Spleen (tissue), 11 donors: ENCODE data around the gene TTLL8. TPM values are rescaled to one million over a fixed set of nuclear protein-coding genes. Genes with fewer than 3 reads are reported as not detected.
A peak's percentile ranks its signal among the peaks of the same experiment; 100 is the strongest.

Experiments
- DNase-seq: peaks from one replicate; pipeline ENCODE4 v3.0.0-alpha.2; 2020
- H3K27ac ChIP-seq, 8 donors: fragments of 200-600 bp; sonication (generic) in 7 of 8; 1 replicate in 4 of 8; 2 replicates in 4 of 8; pipeline versions ENCODE4 v1.5.0 to v1.8.0; 2016 to 2021; ENCODE audit warnings: inconsistent platforms in 4 of 8, mild to moderate bottlenecking in 4 of 8, moderate library complexity in 1 of 8
- H3K27me3 ChIP-seq, 7 donors: fragments of 200-600 bp; sonication (generic) in 6 of 7; replicated peaks in 1 of 7; 1 replicate in 4 of 7; 2 replicates in 3 of 7; pipeline versions ENCODE4 v1.5.0 to v1.8.0; 2016 to 2021; ENCODE audit warnings: inconsistent platforms in 3 of 7, mild to moderate bottlenecking in 1 of 7
- H3K36me3 ChIP-seq, 6 donors: fragments of 200-600 bp; sonication (generic) in 5 of 6; 1 replicate in 4 of 6; 2 replicates in 2 of 6; pipeline versions ENCODE4 v1.5.0 to v1.8.0; 2016 to 2021; ENCODE audit warnings: inconsistent platforms in 2 of 6
- H3K4me1 ChIP-seq, 6 donors: fragments of 200-600 bp; sonication (generic) in 5 of 6; 1 replicate in 3 of 6; 2 replicates in 3 of 6; pipeline versions ENCODE4 v1.5.0 to v1.8.0; 2016 to 2021; ENCODE audit warnings: inconsistent platforms in 3 of 6
- H3K4me3 ChIP-seq, 8 donors: fragments of 200-600 bp; sonication (generic) in 7 of 8; 1 replicate in 4 of 8; 2 replicates in 4 of 8; pipeline versions ENCODE4 v1.5.0 to v1.8.0; 2016 to 2021; ENCODE audit warnings: inconsistent platforms in 4 of 8, mild to moderate bottlenecking in 4 of 8, moderate library complexity in 2 of 8
- H3K9me3 ChIP-seq, 8 donors: fragments of 200-600 bp; sonication (generic) in 7 of 8; 1 replicate in 4 of 8; 2 replicates in 4 of 8; pipeline versions ENCODE4 v1.5.0 to v1.8.0; 2016 to 2021; ENCODE audit warnings: inconsistent platforms in 4 of 8
- CTCF ChIP-seq, 11 experiments: fragments of 200-600 bp in 7 of 11; fragments of 450-650 bp in 4 of 11; sonication (generic) in 4 of 11; IDR thresholded peaks in 8 of 11; conservative IDR thresholded peaks in 3 of 11; 1 replicate in 7 of 11; 2 replicates in 4 of 11; pipeline versions ENCODE4 v1.4.0 to v1.8.0; 2016 to 2021; ENCODE audit warnings: antibody characterized with exemption in 11 of 11, inconsistent platforms in 4 of 11, mild to moderate bottlenecking in 1 of 11
- POLR2A ChIP-seq, 3 donors: fragments of 450-650 bp; IDR thresholded peaks; one replicate each; pipeline ENCODE4 v1.5.1; 2017; ENCODE audit warnings: antibody characterized with exemption in 3 of 3, mild to moderate bottlenecking in 1 of 3
- POLR2AphosphoS5 ChIP-seq, 3 donors: sonication (generic); formaldehyde crosslinking; IDR thresholded peaks; one replicate each; pipeline ENCODE4 v1.5.1; 2017; ENCODE audit warnings: antibody characterized with exemption in 3 of 3
- WGBS, 5 donors: extraction: QIAGEN DNeasy Blood & Tissue Kit in 3 of 5; methylation state at CpG; one replicate each; pipeline versions ENCODE4 v1.1.5 to v1.1.7; 2013 to 2018; 5-methylcytosine and 5-hydroxymethylcytosine counted together
- intact Hi-C: fragments of 100-400 bp; cut with DNase I; formaldehyde crosslinking; loops from one replicate; pipeline ENCODE4 v1.15.0; 2023; ENCODE audit warnings: low total_unique reads
- polyA plus RNA-seq, 3 donors: library from polyadenylated mRNA; stranded (reverse); fragments of 200-250 nt; gene quantifications; one replicate each; pipeline ENCODE4 v1.2.1, GENCODE V29; 2013
- total RNA-seq, 7 donors: library from RNA; depleted of rRNA in 3 of 7; stranded (reverse); fragments of >200 nt in 3 of 7; fragmentation: NEBNext Ultra II Directional in 4 of 7; extraction: Animal tissue kit (Norgen Biotek cat#: 25700) in 4 of 7; gene quantifications; one replicate each; pipeline versions ENCODE4 v1.1.0 to v1.2.1, GENCODE V29; 2016 to 2021
- donor health status: healthy with polysubstance abuse.
- donor health status: DM: no; HTN: no; CAD: no; lungs with moderate emphysema.
- donor health status: DM: no; HTN: no; CAD: no.
- donor health status: Bipolar disorder and iron deficiency.
- donor health status: healthy.
- donor health status: DM: no; HTN: no; CAD: no.
- donor health status: DM: yes; HTN: yes; CAD: no.

Gene TTLL8
- total and polyA plus RNA-seq, 10 donors: not detected

- H3K27me3 ChIP-seq: peaks cover 2 to 58% (median 38%) of the 10 kb centered on the region in 7 donors
- TF ChIP-seq POLR2A (IDR thresholded peaks at IDR 0.05) (no peak), CTCF (IDR thresholded peaks at IDR 0.05 in 8 of 11, conservative IDR thresholded peaks at IDR 0.05 in 3 of 11) (no peak), POLR2AphosphoS5 (IDR thresholded peaks at IDR 0.05) (no peak)
- no peak for DNase-seq
- H3K4me1 ChIP-seq: peaks cover 0 to 56% (median 36%) of the 10 kb centered on the region in 6 donors
- WGBS, 5 donors: 86 to 99% (median 87%) methylated on average over 6 of the region's 6 CpGs
- peak overlapping the region in 1 of 8 donors; percentile 62 for H3K27ac ChIP-seq
- no peaks in the 10 kb centered on the region for H3K36me3 ChIP-seq
- H3K9me3 ChIP-seq: no peaks in the 10 kb centered on the region
- intact Hi-C loops: no loop called here
- H3K4me3 ChIP-seq: peak overlapping the region in 1 of 8 donors; percentile 21
Measured at GRCh38 chr22:50017701-50018224, 40.3 kb downstream of the TTLL8 start.

GRCh38 chr22:50016988-50017700 is 41.0 kb downstream of the TTLL8 start:
- WGBS, 5 donors: 58 to 79% (median 69%) methylated on average over 8 to 21 of the region's 21 CpGs
- TF ChIP-seq POLR2A (IDR thresholded peaks at IDR 0.05): no peak
- TF ChIP-seq CTCF (IDR thresholded peaks at IDR 0.05 in 8 of 11, conservative IDR thresholded peaks at IDR 0.05 in 3 of 11): no peak
- no peak for TF ChIP-seq POLR2AphosphoS5 (IDR thresholded peaks at IDR 0.05)
- Histone ChIP-seq H3K4me3 (peak overlapping the region in 1 of 8 donors; percentile 21), H3K27ac (peak overlapping the region in 1 of 8 donors; percentile 62), H3K36me3 (no peaks in the 10 kb centered on the region), H3K27me3 (peaks cover 2 to 60% (median 41%) of the 10 kb centered on the region in 7 donors), H3K4me1 (peaks cover 0 to 60% (median 38%) of the 10 kb centered on the region in 6 donors), H3K9me3 (no peaks in the 10 kb centered on the region)
- peak; percentile 78 for DNase-seq
- intact Hi-C loops: no loop called here

DNA sequence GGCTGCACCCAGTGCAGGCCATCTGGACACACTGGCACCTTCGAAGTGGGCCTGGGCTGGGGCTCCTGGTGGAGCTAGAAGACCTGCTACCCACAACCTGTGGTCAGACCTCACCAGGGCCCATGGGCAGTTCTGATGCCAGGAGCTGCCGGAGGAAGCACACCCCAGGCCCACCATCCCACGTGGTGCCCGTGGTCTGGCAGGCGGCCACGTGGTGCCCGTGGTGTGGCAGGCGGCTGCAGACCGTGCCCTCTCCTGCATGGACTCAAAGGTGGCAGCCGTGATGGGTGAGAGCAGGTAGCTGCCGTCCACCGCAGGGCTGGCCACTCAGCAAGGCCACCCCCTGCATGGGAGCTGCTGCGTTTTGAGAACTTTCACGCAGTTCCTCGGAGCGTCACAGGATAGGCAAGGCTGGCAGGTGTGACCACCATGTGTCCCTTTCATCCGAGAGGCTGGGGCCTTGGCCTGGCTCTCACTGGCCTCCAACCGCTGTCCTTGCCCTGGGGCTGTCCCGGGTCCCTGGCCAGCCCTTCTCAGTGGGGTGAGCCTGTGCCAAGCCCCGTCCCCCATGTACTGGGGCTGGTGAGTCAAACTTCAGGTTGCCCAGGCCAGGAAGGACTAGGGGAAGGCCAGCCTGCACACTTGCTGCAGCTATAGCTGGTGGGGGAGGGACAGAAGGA is 41.6 kb downstream of the TTLL8 start:
- TF ChIP-seq POLR2AphosphoS5 (IDR thresholded peaks at IDR 0.05) (no peak), POLR2A (IDR thresholded peaks at IDR 0.05) (no peak), CTCF (IDR thresholded peaks at IDR 0.05 in 8 of 11, conservative IDR thresholded peaks at IDR 0.05 in 3 of 11) (no peak)
- peak; percentile 72 for DNase-seq
- Histone ChIP-seq H3K36me3 (no peaks in the 10 kb centered on the region), H3K4me3 (no peak overlapping the region), H3K9me3 (no peaks in the 10 kb centered on the region), H3K4me1 (peaks cover 0 to 67% (median 43%) of the 10 kb centered on the region in 6 donors), H3K27ac (peak overlapping the region in 1 of 8 donors; percentile 62), H3K27me3 (peaks cover 2 to 67% (median 48%) of the 10 kb centered on the region in 7 donors)
- intact Hi-C loops: no loop called here
- 70 to 81% (median 73%) methylated on average over 9 to 20 of the region's 20 CpGs for WGBS, 5 donors
